ENCODE results near the gene COPB1. TPM values are rescaled to one million over a fixed set of nuclear protein-coding genes. Genes with fewer than 3 reads are reported as not detected.

The COPB1 gene
- total and polyA plus RNA-seq, 9 donors, result 77.5 to 128 (median 94.3) TPM

GRCh38 chr11:14417186-14417585, 82.4 kb downstream of the COPB1 start:
- peak; percentile 20 for DNase-seq
- Histone ChIP-seq H3K27ac (ENCODE audit: low read length) (no peak overlapping the region), H3K4me1 (ENCODE audit: control insufficient read depth, insufficient read depth, low read length) (peaks cover 31% of the 10 kb centered on the region), H3K4me3 (ENCODE audit: low read length) (no peak overlapping the region), H3K36me3 (ENCODE audit: control insufficient read depth, insufficient read depth, low read length) (no peaks in the 10 kb centered on the region), H3K27me3 (ENCODE audit: control insufficient read depth, insufficient read depth, low read length) (no peaks in the 10 kb centered on the region), H3K9me3 (replicated peaks; ENCODE audit: control insufficient read depth, low read depth, low read length) (no peaks in the 10 kb centered on the region)
- WGBS (ENCODE audit: insufficient coverage), result 71% methylated on average over 3 of the region's 4 CpGs

GRCh38 chr11:14414470-14415461, 84.8 kb downstream of the COPB1 start:
- 48% methylated on average over 3 of the region's 7 CpGs for WGBS (ENCODE audit: insufficient coverage)
- Histone ChIP-seq H3K9me3 (replicated peaks; ENCODE audit: control insufficient read depth, low read depth, low read length) (no peaks in the 10 kb centered on the region), H3K27ac (ENCODE audit: low read length) (no peak overlapping the region)

GRCh38 chr11:14413307-14414069, 86.1 kb downstream of the COPB1 start:
- Histone ChIP-seq H3K9me3 (replicated peaks; ENCODE audit: control insufficient read depth, low read depth, low read length) (no peaks in the 10 kb centered on the region), H3K4me3 (ENCODE audit: low read length) (no peak overlapping the region), H3K27me3 (ENCODE audit: control insufficient read depth, insufficient read depth, low read length) (no peaks in the 10 kb centered on the region), H3K36me3 (ENCODE audit: control insufficient read depth, insufficient read depth, low read length) (no peaks in the 10 kb centered on the region), H3K27ac (ENCODE audit: low read length) (peak overlapping the region; percentile 78), H3K4me1 (ENCODE audit: control insufficient read depth, insufficient read depth, low read length) (peaks cover 22% of the 10 kb centered on the region)
- DNase-seq, result peak; percentile 86
- WGBS (ENCODE audit: insufficient coverage), result 48% methylated on average over 4 of the region's 4 CpGs

More at GRCh38 chr11:14414470-14415461, 84.8 kb downstream of the COPB1 start:
- H3K27me3 ChIP-seq (ENCODE audit: control insufficient read depth, insufficient read depth, low read length), result no peaks in the 10 kb centered on the region
- peaks cover 22% of the 10 kb centered on the region for H3K4me1 ChIP-seq (ENCODE audit: control insufficient read depth, insufficient read depth, low read length)
- no peak overlapping the region for H3K4me3 ChIP-seq (ENCODE audit: low read length)
- H3K36me3 ChIP-seq (ENCODE audit: control insufficient read depth, insufficient read depth, low read length), result no peaks in the 10 kb centered on the region
- no peak for DNase-seq

- Histone ChIP-seq H3K4me1 (ENCODE audit: control insufficient read depth, insufficient read depth, low read length) (peaks cover 18% of the 10 kb centered on the region), H3K27ac (ENCODE audit: low read length) (no peak overlapping the region)
- peak; percentile 38 for DNase-seq
Observed at GRCh38 chr11:14411818-14412217, 87.8 kb downstream of the COPB1 start.

GRCh38 chr11:14409891-14410290, 89.7 kb downstream of the COPB1 start:
- Histone ChIP-seq H3K36me3 (ENCODE audit: control insufficient read depth, insufficient read depth, low read length) (no peaks in the 10 kb centered on the region), H3K27me3 (ENCODE audit: control insufficient read depth, insufficient read depth, low read length) (no peaks in the 10 kb centered on the region), H3K4me3 (ENCODE audit: low read length) (no peak overlapping the region), H3K9me3 (replicated peaks; ENCODE audit: control insufficient read depth, low read depth, low read length) (no peaks in the 10 kb centered on the region), H3K27ac (ENCODE audit: low read length) (no peak overlapping the region), H3K4me1 (ENCODE audit: control insufficient read depth, insufficient read depth, low read length) (peaks cover 12% of the 10 kb centered on the region)
- no peak for DNase-seq
- 60% methylated on average over 1 of the region's 3 CpGs for WGBS (ENCODE audit: insufficient coverage)

More at GRCh38 chr11:14411818-14412217, 87.8 kb downstream of the COPB1 start:
- Histone ChIP-seq H3K9me3 (replicated peaks; ENCODE audit: control insufficient read depth, low read depth, low read length) (no peaks in the 10 kb centered on the region), H3K27me3 (ENCODE audit: control insufficient read depth, insufficient read depth, low read length) (no peaks in the 10 kb centered on the region), H3K4me3 (ENCODE audit: low read length) (no peak overlapping the region), H3K36me3 (ENCODE audit: control insufficient read depth, insufficient read depth, low read length) (no peaks in the 10 kb centered on the region)

- no peak for DNase-seq
- Histone ChIP-seq H3K27ac (ENCODE audit: low read length) (no peak overlapping the region), H3K9me3 (replicated peaks; ENCODE audit: control insufficient read depth, low read depth, low read length) (no peaks in the 10 kb centered on the region), H3K27me3 (ENCODE audit: control insufficient read depth, insufficient read depth, low read length) (no peaks in the 10 kb centered on the region), H3K4me1 (ENCODE audit: control insufficient read depth, insufficient read depth, low read length) (peaks cover 6% of the 10 kb centered on the region), H3K36me3 (ENCODE audit: control insufficient read depth, insufficient read depth, low read length) (no peaks in the 10 kb centered on the region), H3K4me3 (ENCODE audit: low read length) (no peak overlapping the region)
- no CpG with 5 or more reads among the region's 2 CpGs for WGBS (ENCODE audit: insufficient coverage)
Observed at GRCh38 chr11:14408612-14409011, 91.0 kb downstream of the COPB1 start.

Other genes starting within 250 kb of the COPB1 start
- 34.4 TPM for gene RRAS2, start 140.6 kb downstream of the COPB1 start, total RNA-seq
- gene RRAS2, start 140.6 kb downstream of the COPB1 start, polyA plus RNA-seq (ENCODE audit: insufficient read depth in 1 of 8, insufficient read length in 8 of 8, low replicate concordance in 1 of 8), result 10 to 100 TPM; 34.6 to 49.3 (median 40.3) TPM
- 143 TPM for gene PSMA1, start 20.6 kb upstream of the COPB1 start, total RNA-seq
- 100 to 1,000 TPM in 7 of 8 donors, 10 to 100 TPM in 1; 98.6 to 127 (median 119) TPM for gene PSMA1, start 20.6 kb upstream of the COPB1 start, polyA plus RNA-seq (ENCODE audit: insufficient read depth in 1 of 8, insufficient read length in 8 of 8, low replicate concordance in 1 of 8)
- gene PDE3B, start 144.0 kb upstream of the COPB1 start, total RNA-seq, result 2.2 TPM
- gene PDE3B, start 144.0 kb upstream of the COPB1 start, polyA plus RNA-seq (ENCODE audit: insufficient read depth in 1 of 8, insufficient read length in 8 of 8, low replicate concordance in 1 of 8), result 1 to 10 TPM; 1.2 to 2.9 (median 2.1) TPM

All from muscle of leg (tissue), 11 donors.